ENCODE results near the gene KIR3DL3. TPM values are rescaled to one million over a fixed set of nuclear protein-coding genes. Genes with fewer than 3 reads are reported as not detected.
"Not testable (repeated sequence)": the region's sequence is repeated elsewhere in the genome, so short reads cannot be mapped to it uniquely, and the experiment has no call there.

KIR3DL3 gene
- polyA plus RNA-seq, 3 donors = not detected

- DNase-seq (ENCODE audit: low read depth in 3 of 3, low spot score in 2 of 3) = not testable (repeated sequence)
Measured at GRCh38 chr19:54775830-54776229, 51.6 kb downstream of the KIR3DL3 start.

GRCh38 chr19:54777851-54778250 lies 53.6 kb downstream of the KIR3DL3 start:
- not testable (repeated sequence) for DNase-seq (ENCODE audit: low read depth in 3 of 3, low spot score in 2 of 3)

GRCh38 chr19:54778896-54779295 lies 54.7 kb downstream of the KIR3DL3 start:
- not testable (repeated sequence) for DNase-seq (ENCODE audit: low read depth in 3 of 3, low spot score in 2 of 3)

- DNase-seq (ENCODE audit: low read depth in 3 of 3, low spot score in 2 of 3) = not testable (repeated sequence)
Measured at GRCh38 chr19:54782916-54783315, 58.7 kb downstream of the KIR3DL3 start.

Other genes starting within 250 kb of the KIR3DL3 start
- under 1 TPM in 1 of 3 donors, not detected in 2; 0.27 TPM for gene LAIR2, start 221.6 kb upstream of the KIR3DL3 start, polyA plus RNA-seq (ENCODE audit: insufficient read length in 3 of 3)
- gene LILRA2, start 150.7 kb upstream of the KIR3DL3 start, polyA plus RNA-seq (ENCODE audit: insufficient read length in 3 of 3) = under 1 TPM; 0.55 to 0.92 (median 0.58) TPM
- under 1 TPM; 0.43 to 0.61 (median 0.51) TPM for gene LILRA1, start 130.8 kb upstream of the KIR3DL3 start, polyA plus RNA-seq (ENCODE audit: insufficient read length in 3 of 3)
- gene LILRB1, start 94.0 kb upstream of the KIR3DL3 start, polyA plus RNA-seq (ENCODE audit: insufficient read length in 3 of 3) = 1 to 10 TPM; 1.2 to 1.6 (median 1.5) TPM
- 1 to 10 TPM in 2 of 3 donors, under 1 TPM in 1; 0.67 to 1.2 (median 1.1) TPM for gene LILRB4, start 61.5 kb upstream of the KIR3DL3 start, polyA plus RNA-seq (ENCODE audit: insufficient read length in 3 of 3)
- gene KIR2DL3, start 14.1 kb downstream of the KIR3DL3 start, polyA plus RNA-seq (ENCODE audit: insufficient read length in 3 of 3) = under 1 TPM in 1 of 3 donors, not detected in 2; 0.10 TPM
- gene KIR2DL1, start 45.4 kb downstream of the KIR3DL3 start, polyA plus RNA-seq (ENCODE audit: insufficient read length in 3 of 3) = under 1 TPM in 1 of 3 donors, not detected in 2; 0.10 TPM
- gene KIR2DL4, start 79.2 kb downstream of the KIR3DL3 start, polyA plus RNA-seq (ENCODE audit: insufficient read length in 3 of 3) = not detected
- gene KIR3DL1, start 92.0 kb downstream of the KIR3DL3 start, polyA plus RNA-seq (ENCODE audit: insufficient read length in 3 of 3) = not detected
- gene KIR2DS4, start 108.2 kb downstream of the KIR3DL3 start, polyA plus RNA-seq (ENCODE audit: insufficient read length in 3 of 3) = under 1 TPM in 1 of 3 donors, not detected in 2; 0.10 TPM
- not detected for gene KIR3DL2, start 126.0 kb downstream of the KIR3DL3 start, polyA plus RNA-seq (ENCODE audit: insufficient read length in 3 of 3)
- under 1 TPM; 0.08 to 0.37 (median 0.24) TPM for gene FCAR, start 149.8 kb downstream of the KIR3DL3 start, polyA plus RNA-seq (ENCODE audit: insufficient read length in 3 of 3)
- gene NCR1, start 181.7 kb downstream of the KIR3DL3 start, polyA plus RNA-seq (ENCODE audit: insufficient read length in 3 of 3) = under 1 TPM; 0.19 to 0.21 (median 0.19) TPM
- under 1 TPM in 1 of 3 donors, not detected in 2; 0.08 TPM for gene NLRP7, start 223.1 kb downstream of the KIR3DL3 start, polyA plus RNA-seq (ENCODE audit: insufficient read length in 3 of 3)
- gene NLRP2, start 241.9 kb downstream of the KIR3DL3 start, polyA plus RNA-seq (ENCODE audit: insufficient read length in 3 of 3) = 10 to 100 TPM in 2 of 3 donors, 1 to 10 TPM in 1; 6.9 to 25.8 (median 20.5) TPM

All from right renal cortex interstitium (tissue), 3 donors.